Kidney (tissue), 14 donors: Measurements from ENCODE around the gene PTGFR. TPM values are rescaled to one million over a fixed set of nuclear protein-coding genes. Genes with fewer than 3 reads are reported as not detected.

Experiments
- DNase-seq, 5 donors: peaks; one replicate each; pipeline ENCODE4 v3.0.0-alpha.2; 2013 to 2020
- FAIRE-seq: peaks from 2 replicates; lab custom pipeline; 2012; peaks lifted over from hg19 to GRCh38; lab: Jason Lieb, UNC
- H3K27ac ChIP-seq, 2 donors: one replicate each; pipeline ENCODE4 v1.7.0; 2013; ENCODE audit warnings: low read depth in 2 of 2, low read length in 2 of 2, inconsistent platforms in 1 of 2
- H3K27me3 ChIP-seq: one replicate; pipeline ENCODE4 v1.7.1; 2013; ENCODE audit warnings: low read length, inconsistent platforms; ENCODE audit not compliant: control insufficient read depth, insufficient read depth
- H3K36me3 ChIP-seq, 3 donors: one replicate each; pipeline versions ENCODE4 v1.7.0 to v1.7.1; 2013; ENCODE audit warnings: low read length in 3 of 3, control low read depth in 1 of 3, inconsistent platforms in 1 of 3; ENCODE audit not compliant: insufficient read depth in 3 of 3, control insufficient read depth in 2 of 3
- H3K4me1 ChIP-seq, 3 donors: one replicate each; pipeline versions ENCODE4 v1.7.0 to v1.7.1; 2013; ENCODE audit warnings: low read length in 3 of 3, inconsistent platforms in 1 of 3, low read depth in 1 of 3; ENCODE audit not compliant: control insufficient read depth in 2 of 3, insufficient read depth in 2 of 3
- H3K4me3 ChIP-seq, 3 donors: one replicate each; pipeline versions ENCODE4 v1.7.0 to v1.8.1; 2013; ENCODE audit warnings: low read length in 3 of 3, control low read depth in 1 of 3, inconsistent platforms in 1 of 3
- H3K9ac ChIP-seq, 3 donors: one replicate each; pipeline versions ENCODE4 v1.7.0 to v1.7.1; 2013; ENCODE audit warnings: low read length in 3 of 3, control low read depth in 1 of 3, inconsistent platforms in 1 of 3
- H3K9me3 ChIP-seq, 3 donors: one replicate each; pipeline versions ENCODE4 v1.7.0 to v1.7.1; 2013; ENCODE audit warnings: low read length in 3 of 3, control low read depth in 1 of 3, inconsistent platforms in 1 of 3; ENCODE audit not compliant: control insufficient read depth in 2 of 3, insufficient read depth in 1 of 3
- intact Hi-C: fragments of 100-400 bp; cut with DNase I; formaldehyde crosslinking; loops from one replicate; pipeline ENCODE4 v1.11.1; 2022
- polyA plus RNA-seq: library from polyadenylated mRNA; stranded (reverse); fragments of 350-450 nt; fragmentation: Illumina TruSeq; extraction: RNeasy Lipid Tissue Mini Kit (QIAGEN cat#74804); gene quantifications from one replicate; pipeline ENCODE4 v1.2.3, GENCODE V29; 2014; ENCODE audit warnings: low read depth, low replicate concordance; ENCODE audit not compliant: insufficient read depth
- total RNA-seq: library from RNA; stranded (reverse); fragmentation: NEBNext Ultra II Directional; extraction: Animal tissue kit (Norgen Biotek cat#: 25700); gene quantifications from one replicate; pipeline ENCODE4 v1.2.1, GENCODE V29; 2021
- TF ChIP-seq, protein P1 (sequence below): IDR thresholded peaks from 3 replicates; pipeline ENCODE4 v1.5.1; 2012; ENCODE audit warnings: mild to moderate bottlenecking, moderate library complexity, borderline replicate concordance; ENCODE audit not compliant: insufficient read depth; ENCODE audit errors: extremely low read depth
- donor health status: control.
- donor health status: control.
- donor health status: control.
- donor health status: control.
- donor health status: control.
- donor health status: DM: yes; HTN: yes; CAD: no.
- donor health status: Normal renal cell carcinoma (clear cell type).

The PTGFR gene
- total and polyA plus RNA-seq, 2 donors from 2014 or later = 2.4 to 3.7 TPM

DNA sequence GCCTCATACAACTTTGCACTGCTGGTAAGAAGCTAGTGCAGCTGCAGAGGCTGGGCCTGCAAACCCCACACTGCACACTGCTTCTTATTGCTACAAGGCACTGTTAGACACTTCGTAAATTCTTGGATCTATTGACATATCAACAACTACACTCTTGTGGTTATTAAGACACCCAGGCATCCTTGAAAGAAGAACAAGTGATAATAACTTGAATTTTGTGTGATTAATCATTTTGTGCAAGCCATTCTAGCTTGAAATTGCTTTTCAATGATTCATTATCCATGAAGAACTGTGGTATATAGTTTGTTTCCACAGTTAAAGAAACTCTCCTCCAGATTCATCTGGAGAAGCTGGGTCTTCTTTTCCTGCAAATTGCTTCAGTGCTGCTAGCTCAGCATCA lies 95.8 kb downstream of the PTGFR start:
- DNase-seq (no peak), FAIRE-seq (no peak)
- Histone ChIP-seq H3K9ac (no peak overlapping the region), H3K4me1 (no peaks in the 10 kb centered on the region), H3K36me3 (no peaks in the 10 kb centered on the region), H3K27me3 (no peaks in the 10 kb centered on the region), H3K9me3 (no peaks in the 10 kb centered on the region), H3K4me3 (no peak overlapping the region), H3K27ac (no peak overlapping the region)
- TF ChIP-seq, protein P1, sequence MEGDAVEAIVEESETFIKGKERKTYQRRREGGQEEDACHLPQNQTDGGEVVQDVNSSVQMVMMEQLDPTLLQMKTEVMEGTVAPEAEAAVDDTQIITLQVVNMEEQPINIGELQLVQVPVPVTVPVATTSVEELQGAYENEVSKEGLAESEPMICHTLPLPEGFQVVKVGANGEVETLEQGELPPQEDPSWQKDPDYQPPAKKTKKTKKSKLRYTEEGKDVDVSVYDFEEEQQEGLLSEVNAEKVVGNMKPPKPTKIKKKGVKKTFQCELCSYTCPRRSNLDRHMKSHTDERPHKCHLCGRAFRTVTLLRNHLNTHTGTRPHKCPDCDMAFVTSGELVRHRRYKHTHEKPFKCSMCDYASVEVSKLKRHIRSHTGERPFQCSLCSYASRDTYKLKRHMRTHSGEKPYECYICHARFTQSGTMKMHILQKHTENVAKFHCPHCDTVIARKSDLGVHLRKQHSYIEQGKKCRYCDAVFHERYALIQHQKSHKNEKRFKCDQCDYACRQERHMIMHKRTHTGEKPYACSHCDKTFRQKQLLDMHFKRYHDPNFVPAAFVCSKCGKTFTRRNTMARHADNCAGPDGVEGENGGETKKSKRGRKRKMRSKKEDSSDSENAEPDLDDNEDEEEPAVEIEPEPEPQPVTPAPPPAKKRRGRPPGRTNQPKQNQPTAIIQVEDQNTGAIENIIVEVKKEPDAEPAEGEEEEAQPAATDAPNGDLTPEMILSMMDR = no peak
- intact Hi-C loops = no loop called here

DNA sequence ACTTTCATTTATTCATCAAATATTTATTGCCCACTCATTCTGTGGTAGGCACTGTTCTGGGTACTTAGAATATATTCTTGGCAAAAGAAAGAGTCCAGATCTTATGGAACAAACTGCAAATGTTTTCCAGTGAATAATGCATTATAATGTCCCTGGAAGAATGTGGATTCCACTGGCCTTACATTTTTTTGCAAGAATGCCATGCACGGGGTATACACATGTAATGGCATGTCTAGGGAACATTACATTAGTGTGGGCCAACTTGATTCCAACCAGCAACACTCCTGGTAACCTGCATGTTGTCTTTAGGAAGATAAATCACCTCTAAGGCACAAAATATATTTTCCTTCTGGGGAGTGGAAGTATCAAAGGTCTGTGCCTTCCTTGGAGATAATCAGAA lies 96.4 kb downstream of the PTGFR start:
- intact Hi-C loops = no loop called here
- FAIRE-seq = no peak
- no peaks in the 10 kb centered on the region for H3K36me3 ChIP-seq

More for the DNA sequence above, 96.4 kb downstream of the PTGFR start:
- Histone ChIP-seq H3K9ac (no peak overlapping the region), H3K9me3 (no peaks in the 10 kb centered on the region), H3K4me3 (no peak overlapping the region), H3K27me3 (no peaks in the 10 kb centered on the region), H3K27ac (no peak overlapping the region), H3K4me1 (no peaks in the 10 kb centered on the region)
- TF ChIP-seq, protein P1 = no peak
- DNase-seq = no peak

Other genes starting within 250 kb of the PTGFR start
- gene IFI44L, start 129.5 kb downstream of the PTGFR start, total RNA-seq = 20.6 TPM
- gene IFI44L, start 129.5 kb downstream of the PTGFR start, polyA plus RNA-seq = 5.7 TPM
- 42.3 TPM for gene IFI44, start 158.9 kb downstream of the PTGFR start, total RNA-seq
- 21.9 TPM for gene IFI44, start 158.9 kb downstream of the PTGFR start, polyA plus RNA-seq